Measurements from ENCODE around the gene TMEM144. TPM values are rescaled to one million over a fixed set of nuclear protein-coding genes. Genes with fewer than 3 reads are reported as not detected.
"Not testable (repeated sequence)": the region's sequence is repeated elsewhere in the genome, so short reads cannot be mapped to it uniquely, and the experiment has no call there.

TMEM144 gene
- total RNA-seq, 2 donors from 2014 or later = 0.22 TPM; not detected in 1

DNA sequence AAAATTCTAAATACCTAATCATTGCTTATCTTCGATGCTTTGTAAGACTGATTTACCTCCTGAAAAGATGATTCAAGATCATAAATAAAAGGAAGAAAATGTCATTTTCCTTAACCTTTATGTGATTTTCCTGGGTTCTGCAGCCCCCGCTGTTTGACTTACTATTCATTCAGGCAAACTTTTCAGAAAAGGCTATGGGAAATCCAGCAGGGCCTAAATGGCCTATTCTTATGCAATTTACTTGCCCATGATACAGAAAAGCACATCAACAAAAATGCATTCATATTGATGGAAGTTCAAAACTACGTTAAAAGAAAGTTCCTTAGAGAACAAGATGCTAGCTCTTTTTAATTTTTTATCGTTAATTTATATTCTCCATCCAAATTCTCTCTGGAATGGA is 51.2 kb downstream of the TMEM144 start:
- H3K4me3 Mint-ChIP-seq = no peak overlapping the region
- H3K9me3 Mint-ChIP-seq = no peaks in the 10 kb centered on the region
- no peaks in the 10 kb centered on the region for H3K27me3 Mint-ChIP-seq (ENCODE audit: low read depth)
- DNase-seq (no peak), ATAC-seq (replicated peaks in 1 of 2) (no peak)
- no peak overlapping the region for H3K27ac Mint-ChIP-seq
- H3K4me1 Mint-ChIP-seq (ENCODE audit: low read depth) = no peaks in the 10 kb centered on the region
- H3K36me3 Mint-ChIP-seq (ENCODE audit: insufficient read depth in 2 of 2) = no peaks in the 10 kb centered on the region

GRCh38 chr4:158268553-158268952 is 58.3 kb downstream of the TMEM144 start:
- no peak for ATAC-seq (replicated peaks in 1 of 2)
- DNase-seq = no peak
- H3K9me3 Mint-ChIP-seq = no peaks in the 10 kb centered on the region
- H3K27me3 Mint-ChIP-seq (ENCODE audit: low read depth) = no peaks in the 10 kb centered on the region
- H3K4me3 Mint-ChIP-seq = no peak overlapping the region
- H3K36me3 Mint-ChIP-seq (ENCODE audit: insufficient read depth in 2 of 2) = no peaks in the 10 kb centered on the region
- no peaks in the 10 kb centered on the region for H3K4me1 Mint-ChIP-seq (ENCODE audit: low read depth)
- H3K27ac Mint-ChIP-seq = no peak overlapping the region

GRCh38 chr4:158274636-158275035 is 64.3 kb downstream of the TMEM144 start:
- H3K4me1 Mint-ChIP-seq (ENCODE audit: low read depth) = no peaks in the 10 kb centered on the region
- no peaks in the 10 kb centered on the region for H3K36me3 Mint-ChIP-seq (ENCODE audit: insufficient read depth in 2 of 2)
- no peaks in the 10 kb centered on the region for H3K9me3 Mint-ChIP-seq
- H3K27me3 Mint-ChIP-seq (ENCODE audit: low read depth) = no peaks in the 10 kb centered on the region
- no peak for DNase-seq
- no peak for ATAC-seq (replicated peaks in 1 of 2)
- no peak overlapping the region for H3K4me3 Mint-ChIP-seq
- H3K27ac Mint-ChIP-seq = no peak overlapping the region

DNA sequence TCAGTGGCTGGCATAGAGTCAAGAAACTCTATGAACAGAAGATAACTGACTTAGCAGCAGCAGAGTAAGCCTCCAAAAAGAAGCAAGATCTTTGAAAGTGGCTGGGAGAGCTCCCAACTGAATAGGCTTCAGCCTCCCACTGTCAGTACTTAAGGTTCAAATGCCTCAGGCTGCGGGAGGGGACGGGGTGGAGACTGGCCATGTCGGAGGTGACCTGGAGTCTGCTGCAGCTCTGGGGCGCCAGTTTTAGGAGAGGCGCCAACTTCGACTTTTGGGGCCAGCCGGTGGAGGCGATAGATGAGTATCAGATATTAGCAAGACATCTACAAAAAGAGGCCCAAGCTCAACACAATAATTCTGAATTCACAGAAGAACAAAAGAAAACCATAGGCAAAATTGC is 67.3 kb downstream of the TMEM144 start:
- DNase-seq (no peak), ATAC-seq (replicated peaks in 1 of 2) (no peak)
- Mint-ChIP-seq H3K36me3 (ENCODE audit: insufficient read depth in 2 of 2) (no peaks in the 10 kb centered on the region), H3K27me3 (ENCODE audit: low read depth) (no peaks in the 10 kb centered on the region), H3K4me3 (no peak overlapping the region), H3K27ac (no peak overlapping the region), H3K9me3 (no peaks in the 10 kb centered on the region), H3K4me1 (ENCODE audit: low read depth) (no peaks in the 10 kb centered on the region)

- not testable (repeated sequence) for H3K4me1 Mint-ChIP-seq (ENCODE audit: low read depth); H3K27me3 Mint-ChIP-seq (ENCODE audit: low read depth); H3K4me3 Mint-ChIP-seq; ATAC-seq (replicated peaks in 1 of 2); H3K9me3 Mint-ChIP-seq; H3K36me3 Mint-ChIP-seq (ENCODE audit: insufficient read depth in 2 of 2); H3K27ac Mint-ChIP-seq; DNase-seq
These were observed 68.8 kb downstream of the TMEM144 start for GRCh38 chr4:158279052-158279451.

DNA sequence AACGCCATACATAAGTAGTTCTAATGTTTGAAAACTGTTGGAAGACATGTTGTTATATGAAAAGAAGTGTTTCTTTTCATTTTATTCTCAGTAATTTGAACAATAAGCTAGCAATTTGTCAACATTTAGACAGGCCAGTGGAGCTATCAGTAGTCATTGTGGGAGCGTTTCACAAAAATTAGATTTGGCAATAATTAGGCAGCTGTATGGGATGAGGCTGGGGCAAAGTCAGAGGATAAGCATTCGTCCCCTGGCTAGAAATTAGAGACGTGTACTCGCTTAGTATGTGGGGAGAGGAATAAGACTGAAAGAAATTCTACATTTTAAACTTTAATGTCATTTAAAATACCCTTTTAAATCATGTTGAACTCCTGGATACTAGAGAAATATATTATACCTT is 70.6 kb downstream of the TMEM144 start:
- ATAC-seq (replicated peaks in 1 of 2) = no peak
- Mint-ChIP-seq H3K4me1 (ENCODE audit: low read depth) (no peaks in the 10 kb centered on the region), H3K27ac (no peak overlapping the region), H3K9me3 (no peaks in the 10 kb centered on the region), H3K36me3 (ENCODE audit: insufficient read depth in 2 of 2) (no peaks in the 10 kb centered on the region), H3K4me3 (no peak overlapping the region), H3K27me3 (ENCODE audit: low read depth) (no peaks in the 10 kb centered on the region)
- DNase-seq = no peak

DNA sequence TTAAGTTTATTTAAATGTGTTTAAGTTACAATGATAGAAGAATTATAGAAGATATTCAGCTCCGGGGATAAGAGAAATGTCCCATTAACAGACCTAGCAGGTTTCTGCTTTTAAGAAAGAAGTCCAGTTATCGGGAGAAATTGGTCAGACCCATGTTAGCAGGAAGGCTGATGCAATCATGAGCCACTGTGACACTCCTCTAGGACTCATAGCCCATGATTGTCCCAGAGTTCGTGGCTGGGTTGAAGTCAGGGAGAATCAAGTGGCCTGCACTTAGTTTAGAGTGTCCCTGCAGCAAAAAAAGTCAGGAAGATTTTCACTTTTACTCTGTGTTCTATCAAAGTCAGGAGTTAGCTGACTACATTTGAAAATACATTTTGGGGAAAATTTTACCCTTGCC is 72.0 kb downstream of the TMEM144 start:
- H3K27ac Mint-ChIP-seq = no peak overlapping the region
- H3K36me3 Mint-ChIP-seq (ENCODE audit: insufficient read depth in 2 of 2) = no peaks in the 10 kb centered on the region
- DNase-seq = no peak
- no peak for ATAC-seq (replicated peaks in 1 of 2)
- no peaks in the 10 kb centered on the region for H3K27me3 Mint-ChIP-seq (ENCODE audit: low read depth)
- no peaks in the 10 kb centered on the region for H3K9me3 Mint-ChIP-seq
- no peaks in the 10 kb centered on the region for H3K4me1 Mint-ChIP-seq (ENCODE audit: low read depth)
- no peak overlapping the region for H3K4me3 Mint-ChIP-seq

- ATAC-seq (replicated peaks in 1 of 2) (no peak), DNase-seq (no peak)
- Mint-ChIP-seq H3K27ac (no peak overlapping the region), H3K36me3 (ENCODE audit: insufficient read depth in 2 of 2) (no peaks in the 10 kb centered on the region), H3K27me3 (ENCODE audit: low read depth) (no peaks in the 10 kb centered on the region), H3K4me3 (no peak overlapping the region), H3K4me1 (ENCODE audit: low read depth) (no peaks in the 10 kb centered on the region), H3K9me3 (no peaks in the 10 kb centered on the region)
These were observed 75.3 kb downstream of the TMEM144 start for GRCh38 chr4:158285429-158286216.

DNA sequence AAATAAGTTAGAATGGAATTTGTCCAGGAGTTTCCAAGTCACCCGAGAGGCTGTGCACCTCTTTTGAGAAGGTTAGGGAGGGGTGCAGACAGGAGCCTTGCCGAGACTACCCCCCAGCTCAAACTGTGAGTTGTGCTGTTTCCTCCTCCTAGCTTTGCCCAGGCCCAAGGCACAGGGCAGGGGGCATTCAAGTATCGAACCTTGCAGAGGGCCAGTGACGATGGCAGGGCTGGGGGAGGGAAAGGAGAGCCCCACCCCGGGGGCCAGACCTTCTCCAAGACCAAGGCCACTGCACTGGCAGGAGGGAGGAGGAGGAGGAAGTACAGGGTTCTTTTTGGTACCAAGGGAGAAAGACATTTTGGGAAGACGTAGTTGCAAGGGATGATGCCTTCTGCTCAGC is 80.6 kb downstream of the TMEM144 start:
- H3K27ac Mint-ChIP-seq = no peak overlapping the region
- H3K4me3 Mint-ChIP-seq = no peak overlapping the region
- DNase-seq = no peak
- H3K9me3 Mint-ChIP-seq = peaks cover 0 to 6% of the 10 kb centered on the region in 2 donors
- no peaks in the 10 kb centered on the region for H3K27me3 Mint-ChIP-seq (ENCODE audit: low read depth)
- no peaks in the 10 kb centered on the region for H3K4me1 Mint-ChIP-seq (ENCODE audit: low read depth)
- ATAC-seq (replicated peaks in 1 of 2) = no peak
- peaks cover 0 to 1% of the 10 kb centered on the region in 2 donors for H3K36me3 Mint-ChIP-seq (ENCODE audit: insufficient read depth in 2 of 2)

GRCh38 chr4:158291334-158292055 is 81.2 kb downstream of the TMEM144 start:
- no peak overlapping the region for H3K27ac Mint-ChIP-seq
- H3K9me3 Mint-ChIP-seq = peaks cover 0 to 6% of the 10 kb centered on the region in 2 donors
- ATAC-seq (replicated peaks in 1 of 2) = no peak
- no peaks in the 10 kb centered on the region for H3K4me1 Mint-ChIP-seq (ENCODE audit: low read depth)
- no peak overlapping the region for H3K4me3 Mint-ChIP-seq
- no peaks in the 10 kb centered on the region for H3K27me3 Mint-ChIP-seq (ENCODE audit: low read depth)
- no peak for DNase-seq
- peaks cover 0 to 1% of the 10 kb centered on the region in 2 donors for H3K36me3 Mint-ChIP-seq (ENCODE audit: insufficient read depth in 2 of 2)

GRCh38 chr4:158292156-158292555 is 81.9 kb downstream of the TMEM144 start:
- Mint-ChIP-seq H3K4me1 (ENCODE audit: low read depth) (no peaks in the 10 kb centered on the region), H3K4me3 (no peak overlapping the region), H3K27ac (no peak overlapping the region), H3K9me3 (peaks cover 0 to 6% of the 10 kb centered on the region in 2 donors), H3K27me3 (ENCODE audit: low read depth) (no peaks in the 10 kb centered on the region), H3K36me3 (ENCODE audit: insufficient read depth in 2 of 2) (peaks cover 0 to 1% of the 10 kb centered on the region in 2 donors)
- ATAC-seq (replicated peaks in 1 of 2) = no peak
- DNase-seq = no peak

- Mint-ChIP-seq H3K9me3 (peaks cover 0 to 6% of the 10 kb centered on the region in 2 donors), H3K27ac (no peak overlapping the region), H3K4me3 (no peak overlapping the region), H3K36me3 (ENCODE audit: insufficient read depth in 2 of 2) (peaks cover 0 to 1% of the 10 kb centered on the region in 2 donors), H3K27me3 (ENCODE audit: low read depth) (no peaks in the 10 kb centered on the region), H3K4me1 (ENCODE audit: low read depth) (no peaks in the 10 kb centered on the region)
- ATAC-seq (replicated peaks in 1 of 2) (no peak), DNase-seq (no peak)
These were observed 84.8 kb downstream of the TMEM144 start for GRCh38 chr4:158295053-158295452.

GRCh38 chr4:158297866-158298265 is 87.6 kb downstream of the TMEM144 start:
- DNase-seq = no peak
- no peak overlapping the region for H3K4me3 Mint-ChIP-seq
- H3K27ac Mint-ChIP-seq = no peak overlapping the region
- no peaks in the 10 kb centered on the region for H3K36me3 Mint-ChIP-seq (ENCODE audit: insufficient read depth in 2 of 2)
- H3K4me1 Mint-ChIP-seq (ENCODE audit: low read depth) = no peaks in the 10 kb centered on the region
- H3K9me3 Mint-ChIP-seq = peaks cover 0 to 3% of the 10 kb centered on the region in 2 donors
- no peaks in the 10 kb centered on the region for H3K27me3 Mint-ChIP-seq (ENCODE audit: low read depth)
- no peak for ATAC-seq (replicated peaks in 1 of 2)

Data from activated T-cell treated with anti-CD3 and anti-CD28 coated beads, Interleukin-2, amount 50 U/mL, for 72 hours (primary cell).